NCI-H510A treated with DMSO at 0.1 percent for 48 hours (cell line): ENCODE data around the gene MRPL14.

Experiments
- DNase-seq: peaks from one replicate; lab custom pipeline; 2025; lab: John Stamatoyannopoulos, UW

The MRPL14 gene

DNA sequence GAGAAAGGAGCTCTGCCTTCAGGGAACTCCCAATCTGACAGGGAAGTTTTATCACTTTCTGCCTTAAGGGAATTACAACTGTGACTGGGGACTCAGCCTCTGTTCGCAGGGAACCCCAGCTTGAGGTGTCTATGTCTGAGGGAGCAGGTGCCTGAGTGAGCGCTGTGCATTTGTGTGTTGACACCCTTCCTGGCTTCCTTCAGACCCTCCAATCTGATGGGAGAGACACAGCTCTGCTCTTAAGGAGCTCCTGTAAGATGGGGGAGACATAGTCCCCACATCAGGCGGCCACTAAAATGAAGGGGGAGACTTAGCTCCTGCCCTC is 62.3 kb downstream of the MRPL14 start:
- DNase-seq, result no peak

DNA sequence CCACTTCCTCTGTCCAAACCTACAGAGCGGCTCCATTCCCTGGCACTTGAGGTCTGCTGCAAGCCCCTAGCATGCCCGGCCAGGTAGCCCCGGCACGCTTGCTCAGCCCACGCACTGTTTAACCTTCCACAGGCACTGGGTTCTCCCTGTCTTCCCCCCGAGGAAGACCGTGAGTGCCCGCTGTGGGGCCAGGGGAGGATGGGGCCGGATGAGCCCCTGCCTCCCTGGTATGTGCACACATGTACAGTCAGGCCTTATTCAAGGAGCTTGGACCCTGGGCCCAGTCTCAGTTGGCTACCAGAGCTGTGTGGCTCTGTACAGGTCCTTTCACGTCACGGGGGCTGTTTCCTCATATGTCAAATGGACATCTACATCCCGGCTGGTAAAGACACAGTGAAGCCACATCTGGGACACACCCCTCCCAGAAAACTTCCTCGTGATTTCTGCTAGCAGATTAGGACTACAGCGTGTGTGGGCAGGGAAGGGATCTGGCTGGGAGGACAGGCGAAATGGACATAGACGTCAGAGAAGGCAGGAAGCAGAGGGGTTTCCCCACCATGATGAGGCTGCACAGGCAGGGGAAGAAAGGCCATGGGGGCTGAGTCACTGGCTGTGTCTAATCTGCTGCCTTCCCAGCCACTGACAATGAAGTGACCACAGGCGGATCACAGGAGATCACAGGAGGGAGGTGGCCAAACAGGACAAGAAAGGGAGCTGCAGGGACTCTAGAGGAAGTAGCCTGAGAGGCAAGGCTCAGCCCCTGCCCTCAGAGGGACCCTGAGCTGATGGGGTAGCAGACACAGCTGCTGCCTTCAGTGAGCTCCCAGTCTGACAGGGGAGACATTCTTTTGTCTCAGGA is 62.9 kb downstream of the MRPL14 start:
- no peak for DNase-seq

DNA sequence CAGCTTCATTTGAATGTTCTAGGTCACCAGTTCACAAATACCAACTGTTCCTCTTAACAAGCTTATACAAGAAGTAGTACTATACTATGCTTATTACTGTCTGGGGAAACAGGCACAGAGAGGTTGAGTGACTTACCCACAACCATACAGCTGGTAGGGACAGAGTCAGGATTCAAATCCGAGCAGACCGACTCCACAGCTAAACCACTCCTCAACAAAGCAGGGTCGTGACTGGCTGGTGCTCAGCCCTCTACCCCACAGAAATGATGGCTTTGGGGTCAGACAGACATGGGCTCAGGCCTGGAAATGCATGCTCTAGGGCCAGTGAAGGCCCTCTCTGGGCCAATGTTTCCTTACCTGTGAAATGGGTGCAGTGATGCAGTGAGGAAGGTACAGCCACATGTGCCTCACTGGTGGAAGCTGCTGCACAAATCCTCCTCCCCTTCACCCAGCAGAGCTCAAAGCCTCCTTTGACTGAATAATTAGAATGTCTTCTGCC is 63.6 kb downstream of the MRPL14 start:
- DNase-seq, result no peak
